Measurements from ENCODE around the gene THRSP.
"Not testable (repeated sequence)": the region's sequence is repeated elsewhere in the genome, so short reads cannot be mapped to it uniquely, and the experiment has no call there.

Gene THRSP

DNA sequence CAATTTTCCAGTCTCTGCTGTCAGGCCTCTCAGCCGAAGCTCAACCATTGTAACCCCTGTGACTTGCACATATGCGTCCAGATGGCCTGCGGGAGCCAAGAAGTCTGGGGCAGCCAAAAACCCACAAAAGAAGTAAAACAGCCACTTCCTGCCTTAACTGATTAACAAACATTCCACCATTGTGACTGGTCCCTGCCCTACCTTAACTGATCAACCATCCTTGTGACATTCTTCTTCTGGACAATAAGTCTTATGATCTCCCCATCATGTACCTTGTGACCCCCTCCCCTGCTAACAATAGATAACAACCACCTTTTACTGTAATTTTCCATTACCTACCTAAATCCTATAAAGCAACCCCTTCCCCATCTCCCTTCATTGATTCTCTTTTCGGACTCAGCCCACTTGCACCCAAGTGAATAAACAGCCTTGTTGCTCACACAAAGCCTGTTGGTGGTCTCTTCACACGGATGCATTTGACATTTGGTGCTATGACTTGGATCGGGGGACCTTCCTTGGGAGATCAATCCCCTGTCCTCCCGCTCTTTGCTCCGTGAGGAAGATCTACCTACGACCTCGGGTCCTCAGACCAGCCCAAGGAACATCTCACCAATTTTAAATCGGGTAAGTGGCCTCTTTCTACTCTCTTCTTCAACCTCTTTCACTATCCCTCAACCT is 17.3 kb downstream of the THRSP start:
- no peak overlapping the region for H3K4me3 ChIP-seq (ENCODE audit: low read depth, low read length)
- ChIA-PET CTCF (interaction anchor here (0.7 to 4.5 kb wide), 3 partner anchors 33 to 483 kb away, joined by 3 to 19 read pairs (median 4); no protein-coding TSS in a partner anchor), POLR2A (interaction anchor here (0.6 kb wide), 1 partner anchor 88 kb away, joined by 3 read pairs; no protein-coding TSS in a partner anchor)
- no peak for DNase-seq (ENCODE audit: low read depth, low spot score)
- TF ChIP-seq, protein P1, sequence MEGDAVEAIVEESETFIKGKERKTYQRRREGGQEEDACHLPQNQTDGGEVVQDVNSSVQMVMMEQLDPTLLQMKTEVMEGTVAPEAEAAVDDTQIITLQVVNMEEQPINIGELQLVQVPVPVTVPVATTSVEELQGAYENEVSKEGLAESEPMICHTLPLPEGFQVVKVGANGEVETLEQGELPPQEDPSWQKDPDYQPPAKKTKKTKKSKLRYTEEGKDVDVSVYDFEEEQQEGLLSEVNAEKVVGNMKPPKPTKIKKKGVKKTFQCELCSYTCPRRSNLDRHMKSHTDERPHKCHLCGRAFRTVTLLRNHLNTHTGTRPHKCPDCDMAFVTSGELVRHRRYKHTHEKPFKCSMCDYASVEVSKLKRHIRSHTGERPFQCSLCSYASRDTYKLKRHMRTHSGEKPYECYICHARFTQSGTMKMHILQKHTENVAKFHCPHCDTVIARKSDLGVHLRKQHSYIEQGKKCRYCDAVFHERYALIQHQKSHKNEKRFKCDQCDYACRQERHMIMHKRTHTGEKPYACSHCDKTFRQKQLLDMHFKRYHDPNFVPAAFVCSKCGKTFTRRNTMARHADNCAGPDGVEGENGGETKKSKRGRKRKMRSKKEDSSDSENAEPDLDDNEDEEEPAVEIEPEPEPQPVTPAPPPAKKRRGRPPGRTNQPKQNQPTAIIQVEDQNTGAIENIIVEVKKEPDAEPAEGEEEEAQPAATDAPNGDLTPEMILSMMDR (IDR thresholded peaks at IDR 0.05; ENCODE audit: insufficient read depth, low read length, missing control alignments): no peak

DNA sequence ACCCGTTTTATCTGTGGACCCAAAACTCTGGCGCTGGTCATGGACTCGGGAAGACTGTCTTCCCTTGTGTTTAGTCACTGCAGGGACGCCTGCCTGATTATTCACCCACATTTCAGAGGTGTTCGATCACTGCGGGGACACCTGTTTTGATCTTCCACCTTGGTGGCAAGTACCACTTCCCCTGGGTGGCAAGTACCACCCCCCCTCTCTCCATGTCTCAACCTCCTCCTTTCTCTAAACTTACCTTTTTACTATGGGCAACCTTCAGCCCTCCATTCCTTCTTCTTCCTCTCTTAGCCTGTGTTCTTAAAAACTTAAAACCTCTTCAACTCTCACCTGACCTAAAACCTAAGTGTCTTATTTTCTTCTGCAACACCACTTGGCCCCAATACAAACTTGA is 17.9 kb downstream of the THRSP start:
- TF ChIP-seq, protein P1 (IDR thresholded peaks at IDR 0.05; ENCODE audit: insufficient read depth, low read length, missing control alignments): no peak
- POLR2A ChIA-PET: no interaction called here
- no peak for DNase-seq (ENCODE audit: low read depth, low spot score)
- no peak overlapping the region for H3K4me3 ChIP-seq (ENCODE audit: low read depth, low read length)
- CTCF ChIA-PET: no interaction called here

DNA sequence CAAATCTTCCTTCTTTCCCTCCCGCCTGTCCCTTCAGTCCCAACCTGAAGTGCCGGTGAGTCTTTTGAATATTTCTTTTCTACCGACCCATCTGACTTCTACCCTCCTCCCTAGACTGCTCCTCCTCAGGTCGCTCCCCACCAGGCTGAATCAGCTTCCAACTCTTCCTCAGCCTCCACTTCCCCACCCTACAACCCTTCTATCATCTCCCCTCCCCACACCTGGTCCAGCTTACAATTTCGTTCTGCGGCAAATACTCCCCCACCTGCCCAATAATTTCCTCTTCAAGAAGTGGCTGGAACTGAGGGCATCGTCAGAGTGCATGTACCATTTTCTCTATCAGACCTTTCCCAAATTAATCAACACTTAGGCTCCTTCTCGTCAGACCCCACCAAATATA is 18.5 kb downstream of the THRSP start:
- TF ChIP-seq, protein P1 (IDR thresholded peaks at IDR 0.05; ENCODE audit: insufficient read depth, low read length, missing control alignments): no peak
- CTCF ChIA-PET: no interaction called here
- no peak for DNase-seq (ENCODE audit: low read depth, low spot score)
- H3K4me3 ChIP-seq (ENCODE audit: low read depth, low read length): no peak overlapping the region
- POLR2A ChIA-PET: no interaction called here

DNA sequence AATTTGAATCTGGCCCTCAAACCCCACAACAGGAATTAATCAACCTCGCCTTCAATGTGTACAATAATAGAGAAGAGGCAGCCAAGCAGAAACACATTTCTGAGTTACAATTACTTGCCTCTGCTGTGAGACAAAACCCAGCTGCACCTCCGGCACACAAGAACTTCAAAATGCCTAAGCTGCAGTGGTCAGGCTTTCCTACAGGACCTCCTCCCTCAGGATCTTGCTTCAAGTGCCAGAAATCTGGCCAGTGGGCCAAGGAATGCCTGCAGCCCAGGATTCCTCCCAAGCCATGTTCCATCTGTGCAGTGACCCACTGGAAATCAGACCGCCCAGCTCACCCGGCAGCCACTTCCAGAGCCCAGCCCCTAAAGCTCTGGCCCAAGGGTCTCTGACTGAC is 19.4 kb downstream of the THRSP start:
- H3K4me3 ChIP-seq (ENCODE audit: low read depth, low read length): no peak overlapping the region
- DNase-seq (ENCODE audit: low read depth, low spot score): no peak
- TF ChIP-seq, protein P1 (IDR thresholded peaks at IDR 0.05; ENCODE audit: insufficient read depth, low read length, missing control alignments): no peak
- CTCF ChIA-PET: no interaction called here
- POLR2A ChIA-PET: no interaction called here

DNA sequence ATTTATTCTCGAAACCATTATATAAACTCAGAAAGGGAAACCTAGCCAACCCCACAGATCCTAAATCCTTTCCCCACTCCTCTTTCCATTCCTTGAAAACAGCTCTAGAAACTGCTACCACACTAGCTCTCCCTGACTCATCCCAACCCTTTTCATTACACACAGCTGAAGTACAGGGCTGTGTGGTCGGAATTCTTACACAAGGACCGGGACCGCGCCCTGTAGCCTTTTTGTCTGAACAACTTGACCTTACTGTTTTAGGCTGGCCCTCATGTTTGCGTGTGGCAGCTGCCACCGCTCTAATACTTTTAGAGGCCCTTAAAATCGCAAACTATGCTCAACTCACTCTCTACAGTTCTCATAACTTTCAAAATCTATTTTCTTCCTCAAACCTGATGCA is 20.8 kb downstream of the THRSP start:
- H3K4me3 ChIP-seq (ENCODE audit: low read depth, low read length); CTCF ChIA-PET; POLR2A ChIA-PET; DNase-seq (ENCODE audit: low read depth, low spot score): not testable (repeated sequence)

DNA sequence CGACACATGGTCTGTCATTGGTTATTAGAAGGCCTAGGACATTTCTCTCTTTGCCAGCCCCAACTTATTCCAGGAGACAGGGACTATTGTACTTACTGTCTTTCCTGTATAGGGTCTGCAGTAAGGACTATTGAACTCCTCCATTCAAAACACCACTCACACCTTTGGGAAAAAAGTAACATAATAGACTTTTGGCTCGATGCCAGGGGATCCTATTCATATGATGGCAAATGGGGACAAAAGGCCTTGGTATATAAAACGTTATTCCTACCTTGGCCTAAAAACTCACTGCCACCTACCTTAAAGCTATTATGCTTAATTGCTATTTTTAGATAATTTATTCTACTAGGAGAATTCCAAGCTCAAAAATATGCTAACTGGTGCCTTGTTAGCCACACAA is 22.3 kb downstream of the THRSP start:
- ChIA-PET POLR2A (no interaction called here), CTCF (interaction anchor here (1.0 to 2.8 kb wide), 2 partner anchors 9 to 40 kb away, joined by 3 to 7 read pairs; no protein-coding TSS in a partner anchor)
- DNase-seq (ENCODE audit: low read depth, low spot score): no peak
- TF ChIP-seq, protein P1 (IDR thresholded peaks at IDR 0.05; ENCODE audit: insufficient read depth, low read length, missing control alignments): no peak
- H3K4me3 ChIP-seq (ENCODE audit: low read depth, low read length): no peak overlapping the region

DNA sequence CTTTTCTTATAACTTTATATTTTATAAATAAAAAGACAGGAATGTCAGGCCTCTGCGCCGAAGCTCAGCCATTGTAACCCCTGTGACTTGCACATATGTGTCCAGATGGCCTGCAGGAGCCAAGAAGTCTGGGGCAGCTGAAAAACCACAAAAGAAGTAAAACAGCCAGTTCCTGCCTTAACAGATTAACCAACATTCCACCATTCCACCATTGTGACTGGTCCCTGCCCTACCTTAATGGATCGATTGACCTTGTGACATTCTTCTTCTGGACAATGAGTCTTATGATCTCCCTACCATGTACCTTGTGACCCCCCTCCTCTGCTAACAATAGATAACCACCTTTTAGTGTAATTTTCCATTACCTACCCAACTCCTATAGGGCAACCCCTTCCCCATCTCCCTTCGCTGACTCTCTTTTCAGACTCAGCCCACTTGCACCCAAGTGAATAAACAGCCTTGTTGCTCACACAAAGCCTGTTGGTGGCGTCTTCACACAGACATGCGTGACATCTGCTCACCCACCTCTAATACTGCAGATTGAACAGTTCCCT is 22.9 kb downstream of the THRSP start:
- POLR2A ChIA-PET: not testable (repeated sequence)

More for the DNA sequence above, 22.9 kb downstream of the THRSP start:
- H3K4me3 ChIP-seq (ENCODE audit: low read depth, low read length); DNase-seq (ENCODE audit: low read depth, low spot score): not testable (repeated sequence)
- CTCF ChIA-PET: interaction anchor here (2.8 kb wide), 1 partner anchor 41 kb away, joined by 7 read pairs; no protein-coding TSS in a partner anchor
